Measurements from ENCODE around the gene SLC10A6.
A peak's percentile ranks its signal among the peaks of the same experiment; 100 is the strongest.

The SLC10A6 gene, protein sequence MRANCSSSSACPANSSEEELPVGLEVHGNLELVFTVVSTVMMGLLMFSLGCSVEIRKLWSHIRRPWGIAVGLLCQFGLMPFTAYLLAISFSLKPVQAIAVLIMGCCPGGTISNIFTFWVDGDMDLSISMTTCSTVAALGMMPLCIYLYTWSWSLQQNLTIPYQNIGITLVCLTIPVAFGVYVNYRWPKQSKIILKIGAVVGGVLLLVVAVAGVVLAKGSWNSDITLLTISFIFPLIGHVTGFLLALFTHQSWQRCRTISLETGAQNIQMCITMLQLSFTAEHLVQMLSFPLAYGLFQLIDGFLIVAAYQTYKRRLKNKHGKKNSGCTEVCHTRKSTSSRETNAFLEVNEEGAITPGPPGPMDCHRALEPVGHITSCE

DNA sequence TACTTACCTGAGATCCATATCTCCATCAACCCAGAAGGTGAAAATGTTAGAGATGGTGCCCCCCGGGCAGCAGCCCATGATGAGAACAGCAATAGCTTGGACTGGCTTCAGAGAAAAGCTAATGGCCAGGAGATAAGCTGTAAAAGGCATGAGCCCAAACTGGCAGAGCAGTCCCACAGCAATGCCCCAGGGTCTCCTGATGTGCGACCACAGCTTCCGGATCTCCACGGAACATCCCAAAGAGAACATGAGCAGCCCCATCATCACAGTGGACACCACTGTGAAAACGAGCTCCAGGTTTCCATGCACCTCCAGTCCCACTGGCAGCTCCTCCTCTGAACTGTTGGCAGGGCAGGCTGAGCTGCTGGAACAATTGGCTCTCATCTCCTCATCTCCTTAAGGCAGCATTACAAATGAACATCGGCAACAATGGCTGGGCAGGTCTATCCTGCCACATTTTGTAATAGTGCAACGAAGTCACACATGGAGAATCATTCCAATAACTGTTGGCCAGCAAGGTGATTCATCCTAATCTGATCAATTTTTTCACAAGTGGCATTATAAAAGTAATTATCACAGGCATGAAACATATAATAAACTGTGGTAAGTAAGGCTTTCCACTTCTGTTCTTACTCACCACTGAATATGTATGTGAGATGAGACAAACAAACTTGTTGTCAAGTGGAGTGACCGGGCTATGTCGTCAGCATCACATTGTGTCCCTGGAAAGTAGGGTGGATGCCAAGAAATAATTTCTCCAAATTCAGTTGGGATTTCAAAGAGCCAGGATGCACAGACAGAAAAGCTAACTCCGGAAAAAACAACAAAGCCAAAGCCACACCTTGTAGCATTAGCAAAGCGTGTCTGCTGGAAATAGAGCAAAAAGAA is at the start of gene SLC10A6:
Gene SLC10A6 (minus strand): TSS at position 653 of the 888 bp plus-strand sequence. CDS start 269 bp downstream, at position 384.
- H3K4me3 ChIP-seq (ENCODE audit: control insufficient read depth, low read depth, low read length): no peak within 1 kb of the TSS
- DNase-seq (ENCODE audit: low read depth): no peak

GRCh38 chr4:86898562-86898961 is 49.4 kb upstream of the SLC10A6 start:
- TF ChIP-seq, protein P1, sequence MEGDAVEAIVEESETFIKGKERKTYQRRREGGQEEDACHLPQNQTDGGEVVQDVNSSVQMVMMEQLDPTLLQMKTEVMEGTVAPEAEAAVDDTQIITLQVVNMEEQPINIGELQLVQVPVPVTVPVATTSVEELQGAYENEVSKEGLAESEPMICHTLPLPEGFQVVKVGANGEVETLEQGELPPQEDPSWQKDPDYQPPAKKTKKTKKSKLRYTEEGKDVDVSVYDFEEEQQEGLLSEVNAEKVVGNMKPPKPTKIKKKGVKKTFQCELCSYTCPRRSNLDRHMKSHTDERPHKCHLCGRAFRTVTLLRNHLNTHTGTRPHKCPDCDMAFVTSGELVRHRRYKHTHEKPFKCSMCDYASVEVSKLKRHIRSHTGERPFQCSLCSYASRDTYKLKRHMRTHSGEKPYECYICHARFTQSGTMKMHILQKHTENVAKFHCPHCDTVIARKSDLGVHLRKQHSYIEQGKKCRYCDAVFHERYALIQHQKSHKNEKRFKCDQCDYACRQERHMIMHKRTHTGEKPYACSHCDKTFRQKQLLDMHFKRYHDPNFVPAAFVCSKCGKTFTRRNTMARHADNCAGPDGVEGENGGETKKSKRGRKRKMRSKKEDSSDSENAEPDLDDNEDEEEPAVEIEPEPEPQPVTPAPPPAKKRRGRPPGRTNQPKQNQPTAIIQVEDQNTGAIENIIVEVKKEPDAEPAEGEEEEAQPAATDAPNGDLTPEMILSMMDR (IDR thresholded peaks at IDR 0.05; ENCODE audit: control insufficient read depth, insufficient read depth, low read depth, low read length, missing control alignments): peak; percentile 18
- DNase-seq (ENCODE audit: low read depth): no peak
- H3K4me3 ChIP-seq (ENCODE audit: control insufficient read depth, low read depth, low read length): no peak overlapping the region

More for the DNA sequence above, at the start of gene SLC10A6:
- TF ChIP-seq, protein P1 (IDR thresholded peaks at IDR 0.05; ENCODE audit: control insufficient read depth, insufficient read depth, low read depth, low read length, missing control alignments): no peak

GRCh38 chr4:86896596-86896995 is 47.4 kb upstream of the SLC10A6 start:
- no peak overlapping the region for H3K4me3 ChIP-seq (ENCODE audit: control insufficient read depth, low read depth, low read length)
- TF ChIP-seq, protein P1 (IDR thresholded peaks at IDR 0.05; ENCODE audit: control insufficient read depth, insufficient read depth, low read depth, low read length, missing control alignments): no peak
- DNase-seq (ENCODE audit: low read depth): no peak

DNA sequence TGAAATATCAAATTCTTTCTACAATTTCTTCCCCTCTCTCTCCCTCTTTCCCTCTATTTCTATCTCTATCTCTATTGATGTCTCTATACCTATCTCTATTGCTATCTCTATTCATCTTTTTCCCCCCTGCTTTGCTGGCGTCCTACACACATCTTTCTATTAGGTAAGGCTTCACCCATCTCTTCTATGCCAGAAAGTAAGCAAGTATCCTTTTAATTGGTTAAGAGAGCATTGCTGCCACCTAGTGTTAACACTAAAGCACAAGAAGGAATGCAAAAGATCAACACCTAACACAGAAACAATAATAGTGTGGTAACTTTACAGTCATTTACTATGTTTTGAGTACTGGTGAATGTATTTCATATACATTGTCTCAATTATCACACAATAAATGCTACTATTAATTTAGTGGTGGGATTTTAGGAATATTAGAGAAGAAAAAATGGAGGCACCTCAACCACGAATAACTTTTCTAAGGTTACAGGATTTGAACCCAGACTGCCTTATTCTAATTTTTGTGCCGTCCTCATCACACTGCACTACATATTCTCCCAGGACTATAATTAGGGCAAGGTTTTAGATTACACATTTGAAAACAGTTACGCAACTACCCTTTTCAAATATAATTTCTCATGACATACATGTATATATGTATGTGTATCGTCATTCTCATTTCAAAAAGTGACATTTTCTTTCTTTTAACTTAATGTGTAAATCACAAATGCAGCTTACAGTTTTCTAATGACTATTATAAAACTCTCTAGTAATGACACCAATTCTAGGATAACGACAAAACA is 46.7 kb upstream of the SLC10A6 start:
- DNase-seq (ENCODE audit: low read depth): peak; percentile 46
- no peak overlapping the region for H3K4me3 ChIP-seq (ENCODE audit: control insufficient read depth, low read depth, low read length)
- TF ChIP-seq, protein P1 (IDR thresholded peaks at IDR 0.05; ENCODE audit: control insufficient read depth, insufficient read depth, low read depth, low read length, missing control alignments): peak; percentile 52

GRCh38 chr4:86894455-86894854 is 45.3 kb upstream of the SLC10A6 start:
- DNase-seq (ENCODE audit: low read depth): no peak

More at GRCh38 chr4:86894455-86894854, 45.3 kb upstream of the SLC10A6 start:
- TF ChIP-seq, protein P1 (IDR thresholded peaks at IDR 0.05; ENCODE audit: control insufficient read depth, insufficient read depth, low read depth, low read length, missing control alignments): no peak
- no peak overlapping the region for H3K4me3 ChIP-seq (ENCODE audit: control insufficient read depth, low read depth, low read length)

Measured in AG09309 (cell line).